GM12864 (cell line): Measurements from ENCODE around the gene SUN1.
"Not testable (repeated sequence)": the region's sequence is repeated elsewhere in the genome, so short reads cannot be mapped to it uniquely, and the experiment has no call there.

ENCODE experiments used
- DNase-seq: peaks from one replicate; pipeline ENCODE4 v3.0.0-alpha.2; 2011; ENCODE audit warnings: low read depth
- H3K4me3 ChIP-seq: 2 replicates; pipeline ENCODE4 v1.5.1; 2011; ENCODE audit warnings: mild to moderate bottlenecking, low read depth, low read length, control low read depth
- TF ChIP-seq, protein P1 (sequence below): IDR thresholded peaks from 2 replicates; pipeline ENCODE4 v1.5.1; 2011; ENCODE audit warnings: low read depth, mild to moderate bottlenecking, moderate library complexity, low read length, control low read depth, inconsistent platforms; ENCODE audit errors: missing control alignments

The SUN1 gene

DNA sequence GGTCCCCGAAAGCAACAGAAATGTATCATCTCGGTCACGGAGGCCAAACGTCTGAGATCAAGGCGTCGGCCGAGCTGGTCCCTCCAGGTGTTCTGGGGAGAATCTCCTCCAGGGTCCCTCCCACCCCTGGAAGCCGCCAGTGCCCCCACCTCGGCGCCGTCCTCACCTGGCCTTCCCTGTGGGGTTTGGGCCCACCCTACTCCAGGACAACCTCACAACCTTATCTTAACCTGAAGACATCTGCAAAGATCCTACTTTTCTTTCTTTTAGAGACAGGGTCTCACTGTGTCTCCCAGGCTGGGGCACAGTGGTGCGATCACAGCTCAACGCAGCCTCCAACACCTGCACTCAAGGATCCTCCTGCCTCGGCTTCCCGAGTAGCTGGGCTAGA lies 88.8 kb downstream of the SUN1 start:
- TF ChIP-seq, protein P1, sequence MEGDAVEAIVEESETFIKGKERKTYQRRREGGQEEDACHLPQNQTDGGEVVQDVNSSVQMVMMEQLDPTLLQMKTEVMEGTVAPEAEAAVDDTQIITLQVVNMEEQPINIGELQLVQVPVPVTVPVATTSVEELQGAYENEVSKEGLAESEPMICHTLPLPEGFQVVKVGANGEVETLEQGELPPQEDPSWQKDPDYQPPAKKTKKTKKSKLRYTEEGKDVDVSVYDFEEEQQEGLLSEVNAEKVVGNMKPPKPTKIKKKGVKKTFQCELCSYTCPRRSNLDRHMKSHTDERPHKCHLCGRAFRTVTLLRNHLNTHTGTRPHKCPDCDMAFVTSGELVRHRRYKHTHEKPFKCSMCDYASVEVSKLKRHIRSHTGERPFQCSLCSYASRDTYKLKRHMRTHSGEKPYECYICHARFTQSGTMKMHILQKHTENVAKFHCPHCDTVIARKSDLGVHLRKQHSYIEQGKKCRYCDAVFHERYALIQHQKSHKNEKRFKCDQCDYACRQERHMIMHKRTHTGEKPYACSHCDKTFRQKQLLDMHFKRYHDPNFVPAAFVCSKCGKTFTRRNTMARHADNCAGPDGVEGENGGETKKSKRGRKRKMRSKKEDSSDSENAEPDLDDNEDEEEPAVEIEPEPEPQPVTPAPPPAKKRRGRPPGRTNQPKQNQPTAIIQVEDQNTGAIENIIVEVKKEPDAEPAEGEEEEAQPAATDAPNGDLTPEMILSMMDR, result no peak
- H3K4me3 ChIP-seq, result no peak overlapping the region
- DNase-seq, result no peak

DNA sequence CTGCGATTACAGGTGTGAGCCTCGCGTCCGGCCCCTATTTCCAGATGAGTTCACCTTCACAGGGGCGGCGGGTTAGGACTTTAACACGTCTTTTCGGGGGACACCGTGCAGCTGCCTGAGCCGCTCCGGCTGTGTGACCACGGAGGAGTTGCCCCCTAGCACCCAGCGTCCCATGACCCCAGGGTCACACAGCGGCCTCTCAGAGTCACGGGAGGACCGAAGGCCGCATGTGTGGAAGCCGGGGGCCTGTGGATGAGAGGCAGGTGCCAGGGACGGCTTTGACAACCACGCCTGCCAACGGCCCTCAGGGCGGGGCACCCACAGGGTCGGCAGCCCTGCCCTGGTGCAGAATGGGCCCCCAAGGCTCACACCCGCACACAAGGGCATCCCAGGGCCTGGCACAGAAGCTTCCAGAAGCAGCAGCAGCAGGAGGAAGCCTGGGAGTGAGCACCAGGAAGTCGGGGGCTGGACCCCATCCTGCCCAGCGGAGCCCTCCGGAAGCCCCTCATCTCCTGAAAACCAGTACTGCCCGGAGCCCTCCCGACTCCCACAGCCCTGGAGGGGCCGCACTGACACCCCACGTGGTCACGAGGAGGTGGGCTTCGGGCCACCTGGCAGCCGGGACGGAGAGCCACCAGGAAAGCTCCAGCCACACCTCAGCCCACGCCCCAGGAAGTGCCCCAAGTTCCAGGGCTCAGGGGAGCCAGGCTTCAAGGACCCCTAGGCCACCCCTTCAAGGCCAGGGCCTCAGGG lies 89.5 kb downstream of the SUN1 start:
- TF ChIP-seq, protein P1, result no peak
- H3K4me3 ChIP-seq, result peak overlapping the region; percentile 48
- DNase-seq, result no peak

DNA sequence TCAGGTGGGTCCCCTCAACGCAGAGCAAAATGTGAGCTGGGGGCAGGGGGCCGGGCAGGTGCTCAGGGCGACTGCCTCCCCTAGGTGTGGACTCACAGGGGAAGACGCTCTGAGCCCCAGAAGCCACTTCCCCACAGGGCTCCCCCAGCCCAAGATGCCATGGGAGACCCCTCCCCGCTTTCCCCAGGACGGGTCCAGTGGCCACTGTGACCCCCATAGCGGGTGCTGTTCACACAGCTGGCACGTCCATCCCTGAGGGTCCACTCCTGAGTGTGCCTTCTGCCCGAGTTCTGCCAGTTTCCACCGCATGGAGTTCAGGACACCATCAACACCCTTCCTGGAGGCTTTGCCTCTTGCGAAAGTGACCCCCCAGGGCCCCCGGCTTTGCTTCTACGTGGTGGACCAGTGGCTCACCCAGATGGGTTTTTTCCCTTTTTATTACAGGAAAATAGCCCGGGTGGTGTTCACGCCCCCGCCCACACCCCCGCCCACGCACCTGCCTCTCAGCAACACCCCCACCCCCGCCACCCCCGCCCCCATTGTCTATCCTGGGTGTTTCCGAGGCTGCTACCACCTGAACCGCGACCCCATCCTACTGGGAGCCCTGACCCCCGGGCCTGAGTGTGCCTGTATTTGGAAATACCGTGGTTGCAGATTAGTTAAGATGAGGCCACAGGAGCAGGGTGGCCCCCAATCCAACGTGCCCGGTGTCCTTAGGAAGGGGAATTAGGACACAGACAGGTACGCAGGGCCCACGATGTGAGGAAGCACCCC lies 90.2 kb downstream of the SUN1 start:
- DNase-seq, result no peak
- TF ChIP-seq, protein P1, result no peak
- H3K4me3 ChIP-seq, result peak overlapping the region; percentile 73

DNA sequence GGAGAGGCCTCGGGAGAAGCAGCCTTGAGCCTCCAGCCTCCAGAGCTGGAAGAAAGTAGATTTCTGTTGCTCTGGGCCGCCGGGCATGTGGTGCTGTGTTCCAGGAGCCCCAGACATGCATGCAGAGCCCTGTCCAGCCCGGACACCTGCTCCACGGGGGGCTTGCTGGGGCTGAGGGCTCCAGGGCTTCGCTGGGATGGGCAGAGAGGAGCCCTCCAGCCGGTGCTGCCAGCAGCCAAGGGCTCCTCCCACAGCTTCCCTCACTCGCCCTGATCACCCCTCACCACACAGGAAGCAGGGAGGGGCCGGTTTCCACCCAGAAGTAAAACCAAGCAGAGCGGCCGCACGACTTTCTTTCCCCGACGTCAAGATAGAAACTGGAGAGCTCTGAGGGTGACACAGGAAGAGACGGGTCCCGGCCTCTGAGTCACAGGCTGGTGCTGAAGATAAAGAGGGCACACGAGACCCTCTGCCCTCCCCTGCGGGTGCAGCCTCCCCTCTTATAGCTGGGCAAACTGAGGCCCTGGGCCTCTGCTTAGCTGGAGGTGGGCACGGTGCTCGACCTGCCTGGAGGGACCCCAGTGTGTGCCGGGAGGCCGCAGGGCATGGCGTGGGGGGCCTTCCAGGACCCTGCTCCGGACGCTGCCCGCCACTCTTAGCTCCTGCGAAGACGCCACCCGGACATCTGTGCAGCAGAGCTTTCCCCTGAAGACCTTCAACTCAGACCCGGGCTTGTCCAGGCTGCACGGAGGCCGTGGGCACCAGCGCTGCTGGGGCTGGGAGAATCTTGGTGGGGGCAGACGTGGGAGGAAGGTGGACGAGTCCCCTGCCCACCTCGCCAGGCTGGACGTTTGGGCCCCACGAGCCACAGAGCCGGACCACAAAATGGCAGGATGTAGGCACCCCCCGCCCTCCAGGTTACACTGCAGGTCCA lies 91.1 kb downstream of the SUN1 start:
- H3K4me3 ChIP-seq, result peak overlapping the region; percentile 73
- TF ChIP-seq, protein P1, result no peak
- peak; percentile 84 for DNase-seq

DNA sequence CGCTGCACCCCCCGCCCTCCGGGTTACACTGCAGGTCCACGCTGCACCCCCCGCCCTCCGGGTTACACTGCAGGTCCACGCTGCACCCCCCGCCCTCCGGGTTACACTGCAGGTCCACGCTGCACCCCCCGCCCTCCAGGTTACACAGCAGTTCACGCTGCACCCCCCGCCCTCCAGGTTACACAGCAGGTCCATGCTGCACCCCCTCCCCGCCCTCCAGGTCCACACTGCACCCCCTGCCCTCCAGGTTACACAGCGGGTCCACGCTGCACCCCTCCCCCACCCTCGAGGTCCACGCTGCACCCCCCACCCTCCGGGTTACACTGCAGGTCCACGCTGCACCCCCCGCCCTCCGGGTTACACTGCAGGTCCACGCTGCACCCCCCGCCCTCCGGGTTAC lies 91.8 kb downstream of the SUN1 start:
- peak overlapping the region; percentile 73 for H3K4me3 ChIP-seq

More for the DNA sequence above, 91.8 kb downstream of the SUN1 start:
- not testable (repeated sequence) for DNase-seq
